Fibroblast of villous mesenchyme (primary cell): ENCODE results near the gene EIPR1. TPM values are rescaled to one million over a fixed set of nuclear protein-coding genes. Genes with fewer than 3 reads are reported as not detected.
"Not testable (repeated sequence)": the region's sequence is repeated elsewhere in the genome, so short reads cannot be mapped to it uniquely, and the experiment has no call there.

ENCODE experiments used
- DNase-seq: peaks from one replicate; pipeline ENCODE4 v3.0.0-alpha.2; 2010; ENCODE audit warnings: low read depth
- H3K4me3 ChIP-seq: 2 replicates; pipeline ENCODE4 v1.5.1; 2011; ENCODE audit warnings: low read depth, mild to moderate bottlenecking, low read length
- CTCF ChIP-seq: IDR thresholded peaks from 2 replicates; pipeline ENCODE4 v1.5.1; 2012; ENCODE audit warnings: low read depth, mild to moderate bottlenecking, low read length; ENCODE audit not compliant: insufficient read depth
- total RNA-seq: library from RNA; depleted of rRNA; stranded (reverse); fragments of >200 nt; gene quantifications from 2 replicates; pipeline ENCODE4 v1.2.3, GENCODE V29; 2012

EIPR1 gene
- total RNA-seq, 1 donor, result 32.4 TPM

GRCh38 chr2:3290655-3291054, 87.0 kb downstream of the EIPR1 start:
- no peak for TF ChIP-seq CTCF
- no peak for DNase-seq
- H3K4me3 ChIP-seq, result no peak overlapping the region

DNA sequence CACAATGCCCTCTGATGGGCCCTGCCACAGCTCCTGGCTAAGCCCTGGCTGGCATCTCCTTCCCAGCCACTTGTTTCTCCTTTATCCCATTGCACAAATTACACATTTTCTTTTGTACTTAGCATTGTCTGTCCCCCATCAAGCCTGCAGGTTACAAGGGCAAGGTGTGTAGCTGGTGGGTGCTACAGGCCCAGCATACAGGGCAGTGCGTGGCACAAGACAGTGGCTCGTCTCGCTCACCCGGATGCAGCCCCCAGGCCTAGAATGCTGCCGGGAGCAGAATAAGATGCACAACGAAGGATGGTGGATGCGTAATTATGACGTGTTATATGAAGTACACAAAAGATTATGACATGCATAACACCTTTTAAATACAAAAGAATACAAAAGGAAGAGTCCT, 87.6 kb downstream of the EIPR1 start:
- DNase-seq, result no peak
- TF ChIP-seq CTCF, result no peak
- no peak overlapping the region for H3K4me3 ChIP-seq

- H3K4me3 ChIP-seq, result no peak overlapping the region
- no peak for TF ChIP-seq CTCF
- no peak for DNase-seq
These were observed 88.1 kb downstream of the EIPR1 start for GRCh38 chr2:3289526-3289925.

GRCh38 chr2:3289171-3289515, 88.5 kb downstream of the EIPR1 start:
- no peak overlapping the region for H3K4me3 ChIP-seq
- no peak for TF ChIP-seq CTCF
- DNase-seq, result no peak

DNA sequence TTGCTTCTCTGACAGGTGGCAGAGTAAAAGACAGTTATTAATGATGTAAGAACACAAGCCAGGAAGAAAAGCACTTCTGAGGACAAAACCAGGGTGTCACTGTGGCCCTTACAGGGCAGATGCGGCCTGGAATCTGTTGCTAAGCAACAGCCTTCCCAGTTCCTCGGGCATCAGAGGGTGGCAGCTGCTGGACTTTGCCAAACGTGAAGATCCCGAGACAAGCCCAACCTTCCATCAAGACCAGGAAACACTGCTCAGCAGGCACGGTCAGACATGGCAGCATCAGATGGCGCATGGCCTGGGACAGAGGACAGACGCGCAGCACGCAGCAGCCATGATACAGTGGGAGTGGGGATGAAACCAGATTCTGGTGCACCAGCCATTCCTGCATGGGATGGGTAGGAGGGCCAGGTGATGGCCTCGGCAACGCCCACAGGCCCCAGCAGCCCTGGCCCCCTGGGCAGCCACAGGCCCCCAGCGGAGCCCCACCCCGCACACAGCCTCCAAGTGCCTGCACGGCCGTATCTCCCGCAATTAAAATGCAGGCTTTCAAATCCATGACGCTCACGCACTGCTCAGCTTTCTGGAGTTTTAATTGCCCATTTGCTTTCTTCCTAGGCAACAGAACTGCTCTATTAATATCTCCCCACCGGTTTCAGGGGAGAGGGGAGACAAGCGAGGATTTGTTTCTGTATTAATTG, 89.0 kb downstream of the EIPR1 start:
- no peak for DNase-seq
- H3K4me3 ChIP-seq, result no peak overlapping the region
- TF ChIP-seq CTCF, result no peak

DNA sequence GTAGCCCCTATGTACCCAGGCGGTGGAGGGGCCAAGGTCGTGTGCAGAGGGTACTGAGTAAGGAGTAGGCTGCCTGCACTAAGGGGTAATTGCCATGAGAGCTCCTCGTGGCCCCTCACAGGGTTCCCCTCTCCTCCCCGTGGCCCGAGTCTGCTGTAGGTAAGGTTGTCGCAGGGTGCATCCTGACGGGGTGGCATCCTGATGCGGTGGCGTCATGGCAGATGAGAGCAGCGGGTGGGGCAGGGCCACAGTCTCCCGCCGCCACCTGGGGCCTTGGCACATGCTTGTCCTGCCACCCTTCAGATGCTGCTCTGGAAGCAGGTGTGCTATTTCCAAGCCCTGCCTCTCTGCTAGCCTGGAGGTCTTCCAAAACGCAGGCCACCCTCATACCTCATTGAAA, 89.7 kb downstream of the EIPR1 start:
- TF ChIP-seq CTCF, result no peak
- no peak overlapping the region for H3K4me3 ChIP-seq
- no peak for DNase-seq

- H3K4me3 ChIP-seq, DNase-seq: not testable (repeated sequence)
These were observed 91.0 kb downstream of the EIPR1 start for GRCh38 chr2:3286646-3287036.
